Measurements from ENCODE around the gene SLC22A23.
A peak's percentile ranks its signal among the peaks of the same experiment; 100 is the strongest.
"Not testable (repeated sequence)": the region's sequence is repeated elsewhere in the genome, so short reads cannot be mapped to it uniquely, and the experiment has no call there.

Gene SLC22A23

DNA sequence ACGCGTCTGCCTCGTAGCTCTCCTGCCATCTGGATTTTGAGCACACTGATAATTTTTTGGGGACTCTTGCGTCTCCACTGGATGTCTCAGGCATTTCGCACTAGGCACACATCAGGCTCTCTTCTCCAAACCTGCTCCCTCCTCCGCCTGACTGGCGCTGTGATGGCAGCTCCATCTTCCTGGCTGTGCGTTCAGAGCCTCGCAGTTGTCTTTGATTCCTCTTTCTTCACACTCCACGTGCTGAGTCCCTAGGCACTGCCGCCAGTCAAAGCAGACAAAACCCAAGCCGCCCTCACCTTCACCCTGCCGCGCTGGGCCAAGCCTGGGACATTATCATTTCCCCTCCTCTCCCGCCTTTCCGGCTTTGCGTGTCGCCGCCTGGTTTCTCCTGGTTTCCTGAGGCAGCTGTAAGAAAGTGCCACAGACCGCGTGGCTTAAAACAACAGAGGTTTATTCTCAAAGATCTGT, 197.3 kb downstream of the SLC22A23 start:
- no peak for DNase-seq

DNA sequence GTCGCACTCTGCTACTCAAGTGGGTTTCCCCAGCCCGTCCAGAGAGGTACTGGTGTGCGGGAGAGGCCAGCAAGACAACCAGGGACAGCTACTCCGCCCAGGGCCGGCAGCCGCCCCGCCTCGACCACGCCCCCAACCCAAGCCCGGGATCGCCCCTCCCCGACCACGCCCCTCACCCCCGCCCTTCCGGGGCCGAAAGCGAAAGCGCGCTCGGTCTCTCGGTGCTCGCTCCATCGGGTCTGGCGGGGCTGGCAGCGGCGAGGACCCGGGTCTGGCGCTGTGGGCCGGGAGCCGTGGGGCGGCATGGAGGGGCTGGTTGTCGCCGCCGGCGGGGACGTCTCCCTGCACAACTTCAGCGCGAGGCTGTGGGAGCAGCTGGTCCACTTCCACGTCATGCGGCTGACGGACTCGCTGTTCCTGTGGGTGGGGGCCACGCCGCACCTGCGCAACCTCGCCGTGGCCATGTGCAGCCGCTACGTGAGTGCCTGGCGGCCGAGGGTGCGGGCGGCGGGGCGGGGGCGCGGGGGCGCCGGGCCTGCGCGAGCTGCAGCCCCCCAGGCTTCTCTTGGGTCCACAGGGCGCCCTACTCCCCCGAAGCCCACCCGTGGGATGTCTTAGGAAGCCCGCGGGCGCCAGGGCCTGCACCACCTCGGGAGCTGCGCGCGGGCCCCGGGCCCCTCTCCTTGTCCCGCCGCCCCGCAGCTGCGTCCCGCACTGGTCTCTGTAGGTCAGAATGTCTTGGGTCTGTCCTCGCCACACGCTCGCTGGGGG, 197.9 kb downstream of the SLC22A23 start, which contains the start of gene PSMG4:
Gene PSMG4, plus strand, starts transcription at position 228 of the 771 bp plus-strand sequence. Its CDS starts 76 bp downstream, at position 304.
- DNase-seq = peak; percentile 81

DNA sequence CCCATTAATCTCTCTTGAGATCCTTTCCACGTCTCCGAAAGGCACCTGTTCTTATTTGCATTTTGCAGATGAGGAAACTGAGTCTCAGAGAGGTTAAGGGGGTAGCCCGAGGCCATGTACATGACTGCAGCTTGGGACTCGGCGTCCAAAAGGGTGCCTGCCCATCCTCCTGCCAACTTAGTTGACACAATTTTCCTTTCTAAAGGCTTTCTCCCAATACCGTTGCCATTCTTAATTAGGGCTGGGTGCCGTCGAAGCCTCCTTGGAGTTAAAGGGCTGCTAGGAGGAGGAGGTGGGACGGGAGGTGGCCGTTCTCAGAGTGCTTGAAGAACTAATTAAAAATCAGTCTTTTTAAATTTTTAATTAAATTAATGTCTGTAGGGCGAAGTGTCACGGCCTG, 198.6 kb downstream of the SLC22A23 start:
- no peak for DNase-seq

DNA sequence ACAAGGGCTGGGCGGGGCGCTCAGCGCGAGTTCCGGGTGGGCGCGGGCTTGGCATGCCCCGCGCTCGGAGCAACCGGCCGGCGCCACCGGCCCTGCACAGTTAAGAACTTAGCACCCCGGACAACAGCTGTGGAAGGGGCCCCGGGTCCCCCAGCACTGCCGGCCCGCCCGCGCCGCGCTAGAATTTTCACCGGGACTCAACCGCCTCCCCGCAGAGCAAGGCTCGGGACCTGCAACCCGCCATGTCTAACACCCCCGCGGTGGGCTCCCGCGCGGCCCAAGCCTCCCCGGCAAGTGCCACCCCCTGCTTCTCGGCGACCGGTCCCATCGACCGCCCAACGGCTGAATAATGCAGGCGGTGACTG, 203.3 kb downstream of the SLC22A23 start:
- no peak for DNase-seq

DNA sequence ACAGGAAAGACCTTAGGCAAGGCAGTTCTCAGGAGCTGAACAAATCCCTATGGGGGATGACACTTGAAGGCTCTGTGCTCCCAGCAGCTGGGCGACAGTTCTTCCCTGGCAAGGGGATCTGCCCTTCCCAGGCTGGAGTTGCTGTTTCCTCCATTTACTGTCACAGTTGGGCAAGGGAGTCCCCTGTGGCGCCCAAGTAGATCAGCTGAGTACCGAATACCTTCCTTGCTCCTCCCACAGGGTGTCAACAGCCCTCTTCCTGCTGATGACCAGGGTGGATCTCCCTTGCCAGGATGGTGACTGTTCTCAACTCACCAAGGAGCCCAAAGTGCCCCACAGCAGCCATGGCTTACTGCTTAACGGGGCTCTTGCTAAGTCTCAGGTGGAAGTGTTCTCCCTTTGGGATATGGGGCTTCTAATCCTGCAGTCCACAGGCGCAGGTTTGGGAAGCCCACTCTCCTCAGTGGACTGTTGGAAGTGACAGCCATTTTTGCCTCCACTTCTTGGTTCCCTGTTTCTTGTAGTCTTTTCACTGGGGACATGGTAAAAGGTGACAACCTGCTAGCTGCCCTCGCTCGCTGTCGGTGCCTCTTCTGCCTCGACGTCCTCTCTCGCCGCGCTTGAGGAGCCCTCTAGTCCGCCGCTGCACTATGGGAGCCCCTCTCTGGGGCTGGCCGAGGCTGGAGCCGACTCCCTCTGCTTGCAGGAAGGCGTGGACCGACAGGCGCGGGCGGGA, 203.8 kb downstream of the SLC22A23 start:
- DNase-seq = no peak

DNA sequence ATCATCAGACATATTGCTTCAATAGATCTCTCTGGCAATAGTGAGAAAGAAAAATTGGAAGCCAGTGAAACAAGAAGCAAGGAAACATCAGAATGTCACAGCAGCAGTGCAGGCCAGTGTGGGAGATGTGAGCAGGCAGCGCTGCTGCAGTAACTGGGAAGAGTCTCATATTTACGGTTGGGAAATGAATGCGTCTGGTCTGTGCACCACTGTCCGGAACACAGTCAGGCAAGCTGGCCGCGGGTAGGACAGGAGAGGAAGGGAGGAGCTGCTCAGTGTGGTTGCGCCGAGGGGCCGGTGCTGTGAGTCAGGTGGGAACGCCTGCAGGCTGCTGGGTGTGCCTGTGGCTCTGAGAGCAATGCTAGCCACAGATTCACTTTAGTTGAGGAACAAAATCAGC, 204.5 kb downstream of the SLC22A23 start:
- no peak for DNase-seq

DNA sequence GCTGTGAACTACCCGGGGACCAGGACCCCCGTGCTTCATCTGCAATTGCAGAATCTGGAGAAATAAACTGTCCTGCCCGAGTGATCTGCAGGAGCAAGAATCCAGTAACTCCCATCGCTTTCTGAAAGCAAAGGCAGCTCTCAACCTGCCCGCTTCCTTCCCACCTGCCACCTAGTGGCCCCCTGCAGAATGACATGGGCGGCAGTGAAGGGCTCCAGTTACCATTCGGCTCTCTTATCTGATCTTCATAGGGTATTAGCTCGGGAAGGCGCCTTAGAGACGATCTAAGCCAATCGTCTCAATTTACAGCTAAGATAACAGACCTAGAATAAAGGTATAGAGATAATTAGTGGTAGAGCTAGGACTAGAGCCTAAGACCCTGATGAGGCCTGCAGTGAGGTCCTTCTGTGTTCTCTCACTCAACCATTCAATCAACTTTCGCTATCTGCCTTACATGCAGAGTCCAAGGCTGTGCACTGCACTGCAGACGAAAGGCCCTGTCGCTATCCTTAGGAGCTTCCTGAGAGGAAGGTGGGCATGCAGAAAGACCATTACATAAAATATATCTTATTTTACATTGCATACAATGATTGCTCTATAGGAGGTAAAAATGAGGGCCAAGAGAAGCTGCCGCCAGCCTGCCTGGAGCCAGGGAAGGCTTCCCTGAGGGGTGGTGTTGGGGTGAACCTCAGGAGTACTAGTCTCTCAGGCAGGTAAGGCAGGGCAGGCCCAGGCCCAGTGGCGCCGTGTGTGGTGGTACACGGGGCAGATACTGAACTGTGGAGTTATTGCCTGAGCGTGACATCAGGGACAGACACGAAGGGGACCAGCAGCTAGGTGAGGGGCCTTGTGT, 205.2 kb downstream of the SLC22A23 start:
- peak; percentile 78 for DNase-seq

DNA sequence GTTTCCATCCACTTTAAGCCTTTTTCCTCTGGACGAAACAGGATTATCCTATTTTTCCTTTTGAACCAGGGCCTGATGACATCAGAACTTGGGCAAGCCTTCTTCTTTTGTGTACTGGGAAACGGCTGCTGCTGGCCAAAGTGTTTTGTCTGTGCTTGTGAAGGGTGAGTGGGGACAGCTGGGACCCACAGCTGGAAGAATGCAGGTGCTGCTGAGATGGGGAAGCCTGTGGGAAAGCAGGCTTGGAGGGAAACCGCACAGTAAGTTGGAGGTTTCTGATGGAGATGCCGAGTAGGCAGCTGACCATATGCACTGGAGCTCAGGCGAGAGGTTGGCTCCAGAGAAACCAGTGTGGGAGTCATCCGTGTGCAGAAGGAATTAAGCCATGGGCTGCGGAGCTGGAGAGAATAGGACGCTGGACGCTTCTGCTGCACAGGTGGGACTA, 206.6 kb downstream of the SLC22A23 start:
- no peak for DNase-seq

DNA sequence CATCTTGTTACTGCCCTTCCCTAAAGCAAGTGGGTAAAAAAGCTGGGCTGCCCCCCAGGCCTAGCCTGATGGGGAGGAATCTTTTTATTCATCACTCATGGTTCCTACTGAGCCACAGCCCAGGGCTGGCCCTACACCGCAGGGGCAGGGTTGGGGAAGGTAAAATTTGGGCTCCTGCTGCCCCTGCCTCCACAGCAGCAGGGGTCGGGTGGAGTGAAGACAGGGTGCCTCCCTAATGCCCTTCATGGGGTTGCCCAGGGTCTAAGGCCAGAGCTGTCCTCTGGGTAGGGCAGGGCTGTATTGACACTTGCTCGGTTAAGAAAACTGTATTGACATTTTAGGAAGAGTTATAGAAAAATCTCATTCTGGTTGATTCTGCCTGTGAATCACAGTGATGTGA, 207.0 kb downstream of the SLC22A23 start:
- DNase-seq = no peak

DNA sequence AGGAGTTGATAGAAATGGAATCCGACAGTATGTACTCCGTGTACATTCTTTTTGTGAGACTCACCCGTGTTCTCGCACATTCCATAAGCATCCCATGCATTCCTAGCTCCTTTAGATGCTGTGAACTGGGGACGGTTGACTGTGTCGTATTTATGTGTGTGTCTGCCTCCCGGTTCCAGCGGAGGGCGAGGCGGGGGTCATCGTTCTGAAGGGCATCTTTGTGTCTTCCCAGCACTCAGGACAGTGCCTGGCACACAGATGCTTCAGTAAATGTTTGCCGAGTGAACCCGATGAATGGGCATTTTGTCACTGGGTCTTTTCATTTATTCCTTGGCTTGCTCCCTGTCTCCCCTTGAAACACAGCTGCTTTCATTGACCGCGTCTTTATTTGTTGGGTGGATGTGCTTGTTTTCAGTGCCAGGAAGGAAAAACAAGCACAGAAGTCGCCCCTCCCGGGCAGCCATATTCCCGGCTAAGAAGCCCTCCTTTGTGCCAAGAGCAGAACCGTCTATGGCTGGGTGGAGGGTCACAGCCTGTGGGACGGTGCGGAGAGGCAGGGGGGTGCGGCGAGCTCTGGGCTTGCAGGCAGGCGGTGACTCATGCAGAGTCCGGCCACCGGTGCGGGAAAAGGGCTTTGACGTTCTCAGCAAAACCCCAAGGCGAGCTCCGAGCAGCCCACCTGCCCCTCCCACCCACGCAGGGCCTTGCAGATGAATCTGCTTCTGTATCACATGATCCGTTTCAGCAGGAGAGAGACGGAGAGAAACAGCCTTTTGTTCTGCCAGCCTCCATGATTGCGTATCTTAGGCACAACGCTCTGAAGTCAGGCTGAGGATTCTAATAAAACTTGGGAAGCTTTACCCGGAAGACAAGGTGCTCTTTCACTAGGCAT, 209.3 kb downstream of the SLC22A23 start:
- no peak for DNase-seq

DNA sequence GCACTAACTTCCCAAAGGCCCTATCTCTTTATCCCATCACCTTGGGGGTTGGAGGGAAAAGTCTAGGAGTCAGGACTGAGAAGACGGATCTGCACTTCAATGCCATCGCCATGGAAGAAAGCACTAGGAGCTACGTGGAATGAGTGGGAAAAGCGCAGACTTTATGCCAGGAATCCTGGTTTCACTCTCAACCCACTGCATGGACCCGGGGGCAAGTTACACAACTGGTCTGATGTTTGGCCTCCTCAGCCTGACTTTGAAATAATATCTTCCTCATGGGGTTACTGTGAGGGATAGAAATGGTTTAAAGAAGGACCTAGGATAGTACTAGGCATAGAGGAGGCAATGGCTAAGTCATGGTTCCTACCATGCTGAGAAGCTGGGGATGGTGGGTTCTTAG, 211.6 kb downstream of the SLC22A23 start:
- DNase-seq = no peak

DNA sequence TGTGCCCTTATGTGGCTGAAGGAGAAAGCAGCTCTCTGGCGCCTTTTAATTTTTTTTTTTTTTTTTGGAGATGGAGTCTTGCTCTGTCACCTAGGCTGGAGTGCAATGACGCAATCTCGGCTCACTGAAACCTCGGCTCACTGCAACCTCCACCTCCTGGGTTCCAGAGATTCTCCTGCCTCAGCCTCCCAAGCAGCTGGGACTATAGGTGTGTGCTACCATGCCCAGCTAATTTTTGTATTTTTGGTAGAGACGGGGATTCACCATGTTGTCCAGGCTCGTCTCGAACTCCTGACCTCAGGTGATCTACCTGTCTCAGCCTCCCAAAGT, 212.1 kb downstream of the SLC22A23 start:
- not testable (repeated sequence) for DNase-seq

DNA sequence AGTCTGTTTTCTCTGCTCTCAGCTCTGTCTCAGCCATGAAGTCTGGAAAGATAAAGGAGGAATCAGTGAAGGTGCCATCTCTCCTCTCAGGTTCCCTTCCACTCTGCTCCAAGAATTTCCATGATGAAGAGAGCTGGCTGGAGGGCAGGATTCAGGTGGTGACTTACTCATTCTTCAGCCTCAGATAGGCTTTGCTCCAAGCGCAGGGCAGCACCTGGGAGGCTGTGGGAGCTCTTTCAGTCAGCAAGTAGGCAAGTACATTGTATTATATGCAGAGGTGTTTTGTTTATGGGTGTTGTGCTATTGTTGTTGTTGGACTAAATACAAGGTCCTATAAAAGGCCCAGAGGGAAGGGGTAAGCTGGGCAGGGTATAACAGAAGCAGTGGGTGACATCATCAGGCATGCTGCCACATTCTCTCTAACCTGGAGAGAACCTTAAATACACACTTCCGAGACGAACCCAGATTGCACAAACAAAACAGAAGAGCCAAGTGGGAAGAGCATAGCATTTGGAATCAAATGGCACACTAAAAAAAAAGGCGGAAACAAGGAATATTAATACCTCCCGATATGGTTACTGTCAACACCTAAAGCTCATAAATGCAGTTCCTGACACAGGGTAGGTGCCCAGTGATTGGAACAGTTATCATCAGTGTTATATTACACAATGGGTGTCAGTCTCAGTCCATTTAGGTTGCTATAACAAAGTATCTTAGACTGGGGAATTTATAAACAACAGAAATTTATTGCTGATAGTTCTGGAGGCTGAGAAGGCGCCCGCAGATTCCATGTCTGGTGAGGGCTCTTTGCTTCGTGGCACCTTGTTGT, 212.6 kb downstream of the SLC22A23 start:
- DNase-seq = no peak

DNA sequence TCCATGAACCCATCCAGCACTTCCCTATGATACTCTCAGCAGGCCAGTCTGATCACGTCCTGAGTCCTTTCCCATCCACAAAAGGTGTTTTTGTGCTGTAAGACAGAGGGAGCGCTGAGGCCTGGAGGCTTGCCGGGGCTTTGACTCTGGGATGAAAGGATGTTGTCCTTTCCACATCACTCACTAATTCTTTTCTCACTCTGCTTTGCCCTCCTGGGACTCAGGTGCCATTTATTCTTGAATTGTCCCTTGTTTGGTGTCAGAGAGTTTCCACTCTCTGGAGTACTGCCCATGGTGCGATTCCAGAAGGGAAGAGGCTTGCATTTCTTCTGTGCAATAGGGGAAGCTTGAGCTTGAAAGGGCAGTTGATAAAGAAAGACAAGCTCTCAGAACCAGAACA, 214.1 kb downstream of the SLC22A23 start:
- DNase-seq = no peak

DNA sequence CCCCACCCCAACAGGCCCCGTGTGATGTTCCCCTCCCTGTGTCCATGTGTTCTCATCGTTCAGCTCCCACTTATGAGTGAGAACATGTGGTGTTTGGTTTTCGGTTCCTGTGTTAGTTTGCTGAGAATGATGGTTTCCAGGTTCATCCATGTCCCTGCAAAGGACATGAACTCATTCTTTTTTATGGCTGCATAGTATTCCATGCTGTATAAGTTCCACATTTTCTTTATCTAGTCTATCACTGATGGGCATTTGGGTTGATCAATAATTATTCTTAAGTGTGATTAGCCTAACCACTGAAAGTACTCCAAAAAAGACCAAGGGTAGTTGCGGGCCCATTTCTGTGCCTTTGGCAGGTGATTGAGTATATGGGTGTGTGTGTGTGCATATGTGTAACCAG, 215.1 kb downstream of the SLC22A23 start:
- not testable (repeated sequence) for DNase-seq

DNA sequence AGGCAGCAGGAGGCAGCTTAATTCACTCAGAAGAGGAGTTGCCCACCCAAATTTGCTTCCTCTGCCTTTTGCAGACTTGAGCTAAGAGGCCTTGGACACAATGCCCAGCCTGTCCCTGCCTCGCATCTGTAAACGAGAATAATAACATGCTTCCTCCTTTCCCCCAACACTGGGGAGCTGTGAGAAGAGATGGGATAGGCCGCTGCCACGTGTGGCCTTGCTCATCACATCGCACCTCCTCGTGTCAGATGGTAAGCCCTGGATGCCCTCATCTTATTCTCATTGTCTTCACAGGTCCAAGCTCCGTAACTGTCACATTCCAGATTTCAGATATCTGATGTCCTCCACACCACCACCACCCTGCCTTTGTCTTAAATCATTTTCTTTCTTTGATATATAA, 216.3 kb downstream of the SLC22A23 start:
- no peak for DNase-seq

DNA sequence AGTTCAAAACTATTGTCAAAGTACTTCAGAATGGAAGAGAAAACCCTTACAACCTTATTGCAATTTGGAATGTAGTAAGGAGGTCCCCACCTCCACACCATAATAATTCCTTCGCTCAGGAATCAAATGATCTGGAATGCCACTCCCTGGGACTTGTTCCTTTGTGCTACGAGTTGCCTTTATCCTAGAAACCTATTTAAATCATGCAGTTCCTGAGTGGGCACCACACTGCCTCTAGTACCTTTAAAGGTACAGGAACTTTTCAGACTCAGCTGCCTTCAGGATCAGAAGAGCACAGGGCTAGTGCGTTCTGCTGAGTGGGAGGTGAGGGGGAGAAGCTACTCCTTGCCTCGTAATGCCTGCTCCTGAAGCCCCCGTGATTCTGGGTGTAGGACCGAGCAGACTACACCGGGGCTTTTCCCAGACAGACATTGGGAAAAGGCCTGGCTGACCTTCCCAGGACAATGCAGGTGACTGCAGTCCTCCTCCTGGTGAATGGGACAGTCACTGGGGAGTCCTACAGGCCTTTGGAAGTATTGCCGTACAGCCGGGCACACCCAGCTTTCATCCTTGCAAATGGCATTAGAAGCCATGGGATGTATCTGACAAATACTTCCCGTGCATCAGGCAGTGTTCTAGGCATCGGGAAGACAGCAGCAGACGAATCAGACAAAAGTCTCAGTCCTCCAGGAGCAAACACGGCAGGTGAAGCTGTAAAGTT, 217.6 kb downstream of the SLC22A23 start:
- no peak for DNase-seq

DNA sequence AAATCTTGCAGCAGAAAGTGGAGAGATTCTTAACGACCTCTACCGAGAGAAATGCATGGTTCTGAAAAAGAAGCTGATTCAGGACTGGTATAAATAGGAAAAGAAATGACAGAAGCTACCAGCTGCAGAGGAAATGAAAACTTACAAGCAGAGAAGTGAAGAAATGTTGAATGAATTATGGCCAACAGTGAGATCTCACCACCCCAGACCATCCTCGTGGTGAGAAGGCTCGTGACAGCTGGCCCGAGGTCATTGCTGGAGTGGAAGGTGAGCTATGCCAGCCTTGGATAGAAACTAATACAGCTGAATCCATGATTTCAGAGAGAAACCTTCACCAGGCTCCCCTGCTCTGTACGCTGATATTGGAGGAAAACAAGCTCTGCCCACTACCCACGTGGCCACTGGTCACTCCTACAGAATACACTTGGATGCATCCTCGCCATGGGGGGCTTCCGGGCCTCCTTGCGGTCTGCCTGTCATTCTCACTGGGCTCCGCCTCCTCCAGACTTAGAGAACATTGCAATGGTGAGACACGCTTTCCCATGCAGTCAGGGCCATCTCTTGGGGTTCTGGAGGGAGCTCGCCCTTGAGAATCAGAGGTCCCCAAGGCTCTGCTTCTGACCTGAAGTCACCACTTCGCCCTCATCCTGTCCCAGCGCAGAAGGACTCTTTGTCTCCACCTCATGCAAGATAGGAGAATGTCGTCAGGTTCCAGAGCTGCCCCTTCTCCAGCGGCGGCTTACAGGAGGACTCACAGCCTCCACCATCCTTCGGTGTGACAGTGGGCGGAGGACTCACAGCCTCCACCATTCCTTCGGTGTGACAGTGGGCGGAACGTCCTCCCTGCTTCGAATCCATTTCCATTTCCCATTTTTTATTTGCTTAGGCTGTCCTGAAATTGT, 218.8 kb downstream of the SLC22A23 start:
- DNase-seq = no peak

DNA sequence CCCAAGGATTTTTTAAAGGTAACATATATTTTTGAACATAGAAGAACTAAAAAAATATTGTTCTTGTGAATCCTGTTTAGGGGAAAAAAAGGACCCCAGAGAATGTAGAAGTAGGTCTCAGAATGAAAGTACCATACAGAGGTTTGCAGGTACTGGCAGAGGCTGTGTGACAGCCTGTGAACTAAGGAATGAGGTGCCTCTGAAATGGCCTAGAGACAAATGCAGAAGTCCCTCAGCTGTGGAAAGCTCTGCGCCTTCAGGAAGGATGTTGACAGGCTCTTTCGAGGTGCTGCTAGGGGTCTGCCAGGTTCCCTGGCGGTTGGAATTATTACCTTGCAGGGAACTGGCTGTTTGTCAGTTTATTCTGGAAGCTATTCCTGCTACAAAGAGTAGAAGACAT, 220.8 kb downstream of the SLC22A23 start:
- DNase-seq = no peak

DNA sequence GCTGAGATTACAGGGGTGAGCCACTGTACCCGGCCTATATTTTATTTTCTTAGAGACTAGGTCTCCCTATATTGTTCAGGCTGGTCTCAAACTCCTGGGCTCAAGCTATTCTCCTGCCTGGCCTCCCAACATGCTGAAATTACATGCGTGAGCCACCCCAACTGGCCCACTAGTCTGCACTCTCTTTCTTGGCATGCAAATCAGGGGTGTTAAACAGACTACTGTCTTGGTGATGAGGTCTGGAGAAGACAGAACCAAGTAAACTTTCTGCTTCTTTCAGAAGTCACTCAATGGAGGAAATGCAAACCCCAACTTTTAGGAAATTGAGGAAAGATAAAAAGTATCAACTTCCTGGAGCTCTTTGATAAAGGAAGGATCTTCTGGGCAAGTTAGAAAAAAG, 221.4 kb downstream of the SLC22A23 start:
- DNase-seq = no peak

Measured in NCI-H1048 (cell line).